WI38 (cell line): ENCODE results near the gene CLIC4.
"Not testable (repeated sequence)": the region's sequence is repeated elsewhere in the genome, so short reads cannot be mapped to it uniquely, and the experiment has no call there.

ENCODE experiments used
- H3K4me3 ChIP-seq: 2 replicates; pipeline ENCODE4 v1.5.1; 2011; ENCODE audit warnings: low read depth, mild to moderate bottlenecking, control low read depth, low read length
- TF ChIP-seq, protein P1 (sequence below): IDR thresholded peaks from 2 replicates; pipeline ENCODE4 v1.5.1; 2012; ENCODE audit warnings: low read depth, mild to moderate bottlenecking, control low read depth, low read length

CLIC4 gene

DNA sequence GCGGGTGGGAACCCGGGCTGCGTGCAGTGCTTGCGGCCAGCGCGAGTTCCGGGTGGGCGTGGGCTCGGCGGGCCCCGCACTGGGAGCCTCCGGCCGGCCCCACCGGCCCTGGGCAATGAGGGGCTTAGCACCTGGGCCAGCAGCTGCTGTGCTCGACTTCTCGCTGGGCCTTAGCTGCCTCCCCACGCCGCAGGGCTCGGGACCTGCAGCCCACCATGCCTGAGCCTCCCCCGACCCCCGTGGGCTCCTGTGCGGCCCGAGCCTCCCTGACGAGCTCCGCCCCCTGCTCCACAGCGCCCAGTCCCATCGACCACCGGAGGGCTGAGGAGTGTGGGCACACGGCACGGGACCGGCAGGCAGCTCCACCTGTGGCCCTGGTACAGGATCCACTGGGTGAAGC is 23.7 kb upstream of the CLIC4 start:
- H3K4me3 ChIP-seq: no peak overlapping the region

DNA sequence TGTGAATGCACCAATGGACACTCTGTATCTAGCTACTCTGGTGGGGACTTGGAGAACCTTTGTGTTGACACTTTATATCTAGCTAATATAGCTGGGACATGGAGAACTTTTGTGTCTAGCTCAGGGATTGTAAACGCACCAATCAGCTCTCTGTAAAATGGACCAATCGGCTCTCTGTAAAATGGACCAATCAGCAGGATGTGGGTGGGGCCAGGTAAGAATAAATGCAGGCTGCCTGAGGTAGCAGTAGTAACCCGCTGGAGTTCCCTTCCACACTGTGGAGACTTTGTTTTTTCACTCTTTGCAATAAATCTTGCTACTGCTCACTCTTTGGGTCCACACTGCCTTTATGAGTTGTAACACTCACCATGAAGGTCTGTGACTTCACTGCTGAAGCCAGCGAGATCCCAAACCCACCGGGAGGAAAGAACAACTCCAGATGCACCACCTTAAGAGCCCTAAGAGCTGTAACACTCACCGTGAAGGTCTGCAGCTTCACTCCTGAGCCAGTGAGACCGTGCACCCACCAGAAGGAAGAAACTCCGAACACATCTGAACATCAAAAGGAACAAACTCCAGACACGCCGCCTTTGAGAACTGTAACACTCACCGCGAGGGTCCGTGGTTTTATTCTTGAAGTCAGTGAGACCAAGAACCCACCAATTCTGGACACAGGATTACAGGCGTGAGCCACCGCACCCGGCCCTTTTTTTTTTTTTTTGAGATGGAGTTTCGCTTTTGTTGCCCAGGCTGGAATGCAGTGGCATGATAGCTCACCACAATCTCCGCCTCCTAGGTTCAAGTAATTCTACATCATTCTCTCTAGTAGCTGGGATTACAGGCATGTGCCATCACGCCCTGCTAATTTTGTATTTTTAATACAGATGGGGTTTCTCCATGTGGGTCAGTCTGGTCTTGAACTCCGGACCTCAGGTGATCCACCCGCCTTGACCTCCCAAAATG is 22.9 kb upstream of the CLIC4 start:
- H3K4me3 ChIP-seq: not testable (repeated sequence)

More for the DNA sequence above, 23.7 kb upstream of the CLIC4 start:
- TF ChIP-seq, protein P1, sequence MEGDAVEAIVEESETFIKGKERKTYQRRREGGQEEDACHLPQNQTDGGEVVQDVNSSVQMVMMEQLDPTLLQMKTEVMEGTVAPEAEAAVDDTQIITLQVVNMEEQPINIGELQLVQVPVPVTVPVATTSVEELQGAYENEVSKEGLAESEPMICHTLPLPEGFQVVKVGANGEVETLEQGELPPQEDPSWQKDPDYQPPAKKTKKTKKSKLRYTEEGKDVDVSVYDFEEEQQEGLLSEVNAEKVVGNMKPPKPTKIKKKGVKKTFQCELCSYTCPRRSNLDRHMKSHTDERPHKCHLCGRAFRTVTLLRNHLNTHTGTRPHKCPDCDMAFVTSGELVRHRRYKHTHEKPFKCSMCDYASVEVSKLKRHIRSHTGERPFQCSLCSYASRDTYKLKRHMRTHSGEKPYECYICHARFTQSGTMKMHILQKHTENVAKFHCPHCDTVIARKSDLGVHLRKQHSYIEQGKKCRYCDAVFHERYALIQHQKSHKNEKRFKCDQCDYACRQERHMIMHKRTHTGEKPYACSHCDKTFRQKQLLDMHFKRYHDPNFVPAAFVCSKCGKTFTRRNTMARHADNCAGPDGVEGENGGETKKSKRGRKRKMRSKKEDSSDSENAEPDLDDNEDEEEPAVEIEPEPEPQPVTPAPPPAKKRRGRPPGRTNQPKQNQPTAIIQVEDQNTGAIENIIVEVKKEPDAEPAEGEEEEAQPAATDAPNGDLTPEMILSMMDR: no peak

DNA sequence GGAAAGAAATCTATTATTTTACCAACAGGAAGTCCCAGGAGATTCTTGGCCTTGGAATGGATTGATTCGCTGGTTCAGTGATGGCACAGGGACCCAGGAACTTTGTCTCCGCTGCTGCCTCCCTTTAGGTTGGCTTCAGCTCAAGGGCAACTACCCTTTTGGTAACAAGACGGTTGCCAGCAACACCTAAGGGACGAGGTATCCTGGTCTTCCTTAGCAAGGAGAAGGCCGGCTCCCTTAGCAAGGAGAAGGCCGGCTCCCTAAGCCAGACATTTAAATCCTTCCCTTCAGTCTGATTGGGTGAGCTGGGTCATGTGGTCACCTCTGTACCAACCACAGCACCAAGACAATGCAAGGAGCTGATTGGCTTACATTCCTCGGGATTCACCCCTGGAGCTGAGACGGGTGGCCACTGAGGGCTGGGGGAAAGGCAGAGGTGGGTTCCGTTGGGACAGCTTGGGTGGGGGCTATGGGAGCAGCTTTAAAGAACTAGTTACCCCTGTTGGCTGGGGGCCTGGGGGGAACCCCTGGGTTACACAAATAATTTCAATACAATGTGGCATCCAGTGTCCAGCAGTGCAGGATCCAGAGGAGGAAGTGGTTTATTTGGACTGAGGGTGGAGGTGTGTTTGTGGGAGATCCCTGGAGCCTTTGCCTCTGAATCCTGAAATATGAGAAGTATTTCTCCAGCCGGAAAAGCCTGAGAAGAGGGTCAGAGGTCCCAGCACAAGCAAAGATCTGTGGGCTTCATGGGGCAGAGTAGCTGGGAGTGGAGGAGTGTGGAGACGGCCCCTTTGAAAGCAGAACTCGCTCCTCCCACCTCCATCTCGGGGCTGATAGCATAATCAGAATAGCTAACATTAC is 20.7 kb upstream of the CLIC4 start:
- H3K4me3 ChIP-seq: no peak overlapping the region

DNA sequence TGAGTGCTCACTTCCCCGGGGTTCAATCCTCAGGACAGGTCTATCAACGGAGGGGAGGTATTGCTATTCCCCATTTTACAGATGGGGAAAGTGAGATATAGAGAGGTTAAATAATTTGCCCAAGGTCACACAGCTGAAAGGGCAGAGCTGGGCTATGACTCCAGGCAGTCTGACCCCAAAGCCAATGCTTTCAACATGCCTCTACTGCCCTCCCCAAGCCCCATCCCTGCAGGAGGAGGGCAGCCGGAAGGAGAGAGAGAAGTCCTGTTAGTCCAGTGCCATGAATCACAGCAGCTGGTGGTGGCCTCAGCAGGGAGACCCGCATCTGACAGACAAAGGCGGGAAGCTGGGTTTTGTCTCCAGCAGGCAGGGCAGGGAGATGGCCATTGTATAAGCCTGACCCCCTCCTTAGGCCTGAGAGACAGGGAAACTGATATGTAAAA is 20.0 kb upstream of the CLIC4 start:
- H3K4me3 ChIP-seq: no peak overlapping the region
- TF ChIP-seq, protein P1: no peak

More for the DNA sequence above, 20.7 kb upstream of the CLIC4 start:
- TF ChIP-seq, protein P1: no peak

DNA sequence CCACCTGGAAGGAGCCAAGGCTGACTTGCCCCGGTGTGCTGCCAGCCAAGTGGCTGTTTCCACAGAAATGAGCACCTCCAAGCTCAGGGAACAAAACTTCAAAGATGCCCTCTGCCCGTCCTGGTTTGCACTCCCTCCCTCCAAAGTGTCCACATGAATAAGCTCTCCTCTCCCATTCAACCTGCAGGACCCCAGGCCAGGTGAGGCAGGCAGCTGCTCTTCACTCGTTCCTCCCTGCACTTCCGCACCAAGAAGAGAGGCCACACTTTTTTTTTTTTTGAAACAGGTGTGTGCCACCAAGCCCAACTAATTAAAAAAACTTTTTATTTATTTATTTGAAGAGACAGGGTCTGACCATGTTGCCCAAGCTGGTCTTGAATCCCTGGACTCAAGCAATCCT is 18.5 kb upstream of the CLIC4 start:
- no peak overlapping the region for H3K4me3 ChIP-seq
- TF ChIP-seq, protein P1: no peak

DNA sequence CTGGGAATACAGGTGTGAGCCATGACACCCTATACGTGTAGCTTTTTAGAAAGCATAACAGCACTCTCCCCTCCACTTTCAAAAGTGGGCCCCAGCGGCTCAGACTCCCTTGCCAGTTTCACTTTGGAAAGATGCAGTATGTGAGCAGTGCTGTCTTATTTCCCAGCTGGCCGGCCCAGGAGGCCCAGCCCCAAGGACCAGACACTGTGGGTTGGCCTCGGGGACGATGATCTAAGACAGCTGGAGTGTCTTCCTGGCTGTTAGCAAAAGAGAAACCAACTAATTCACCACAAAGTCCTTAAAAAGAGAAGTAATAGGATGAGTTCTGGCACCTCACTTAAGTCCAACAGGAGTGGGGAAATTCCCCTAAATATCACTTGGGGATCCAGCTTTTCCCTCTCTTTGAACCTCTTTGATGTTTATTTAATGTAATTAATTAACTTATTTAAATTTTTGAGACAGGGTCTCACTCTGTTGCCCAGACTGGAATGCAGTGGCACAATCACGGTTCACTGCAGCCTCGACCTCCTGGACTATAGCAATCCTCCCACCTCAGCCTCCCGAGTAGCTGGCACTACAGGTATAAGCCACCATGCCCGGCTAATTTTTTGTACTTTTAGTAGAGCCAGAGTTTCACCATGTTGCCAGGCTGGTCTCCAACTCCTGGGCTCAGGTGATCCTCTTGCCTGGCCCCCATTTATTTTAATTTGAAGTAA is 17.6 kb upstream of the CLIC4 start:
- TF ChIP-seq, protein P1: no peak
- peak overlapping the region; percentile 18; the same call in 1 of the 2 replicates for H3K4me3 ChIP-seq

DNA sequence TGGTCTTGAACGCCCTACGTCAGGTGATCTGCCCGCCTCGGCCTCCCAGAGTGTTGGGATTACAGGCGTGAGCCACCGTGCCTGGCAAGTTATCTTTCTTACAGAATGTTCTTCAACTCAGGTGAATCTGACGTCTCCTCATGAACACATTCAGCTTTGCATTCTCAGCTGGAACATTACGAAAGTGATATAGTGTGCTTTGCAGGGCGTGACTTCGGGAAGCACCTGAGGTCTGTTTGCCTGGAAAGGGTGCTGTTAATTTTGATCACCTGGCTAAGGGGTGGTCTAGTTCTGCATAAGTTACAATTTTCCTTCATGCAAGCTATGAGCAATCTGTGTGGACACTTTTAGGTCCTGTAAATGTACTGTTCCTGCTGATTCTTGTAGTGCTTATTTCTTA is 16.3 kb upstream of the CLIC4 start:
- TF ChIP-seq, protein P1: no peak

More for the DNA sequence above, 16.3 kb upstream of the CLIC4 start:
- H3K4me3 ChIP-seq: no peak overlapping the region
